Liver (tissue), 3 donors: ENCODE results near the gene ATF1.

Experiments
- ATF3 ChIP-seq: IDR thresholded peaks from 2 replicates; pipeline ENCODE4 v1.6.1; 2016; ENCODE audit warnings: antibody characterized with exemption
- CTCF ChIP-seq: fragments of 150-350 bp; IDR thresholded peaks from 2 replicates; pipeline ENCODE4 v1.5.1; 2017; ENCODE audit warnings: improper control_type of control experiment, low read depth, low read length; ENCODE audit not compliant: missing input control
- EGR1 ChIP-seq, 2 donors: IDR thresholded peaks; 2 replicates each; pipeline ENCODE4 v1.6.1; 2016 to 2018; ENCODE audit warnings: antibody characterized with exemption in 2 of 2, low read depth in 2 of 2
- FOXA1 ChIP-seq: IDR thresholded peaks from 2 replicates; pipeline ENCODE4 v1.6.1; 2016; ENCODE audit warnings: antibody characterized with exemption
- HNF4A ChIP-seq, 2 donors: conservative IDR thresholded peaks; 2 replicates each; pipeline ENCODE4 v1.6.1; 2016; ENCODE audit warnings: antibody characterized with exemption in 2 of 2, mild to moderate bottlenecking in 2 of 2
- JUND ChIP-seq, 2 donors: IDR thresholded peaks; 2 replicates each; pipeline ENCODE4 v1.6.1; 2016; ENCODE audit warnings: antibody characterized with exemption in 2 of 2
- MAX ChIP-seq: IDR thresholded peaks from 2 replicates; pipeline ENCODE4 v1.6.1; 2016; ENCODE audit warnings: antibody characterized with exemption
- RAD21 ChIP-seq, 2 donors: IDR thresholded peaks; 2 replicates each; pipeline ENCODE4 v1.6.1; 2016; ENCODE audit warnings: antibody characterized with exemption in 2 of 2, mild to moderate bottlenecking in 2 of 2
- REST ChIP-seq: IDR thresholded peaks from 2 replicates; pipeline ENCODE4 v1.6.1; 2016; ENCODE audit warnings: antibody characterized with exemption, mild to moderate bottlenecking
- RXRA ChIP-seq, 2 donors: IDR thresholded peaks; 2 replicates each; pipeline ENCODE4 v1.6.1; 2017 to 2018; ENCODE audit warnings: antibody characterized with exemption in 2 of 2, mild to moderate bottlenecking in 1 of 2
- SP1 ChIP-seq: IDR thresholded peaks from 2 replicates; pipeline ENCODE4 v1.6.1; 2018; ENCODE audit warnings: antibody characterized with exemption, mild to moderate bottlenecking
- TAF1 ChIP-seq: conservative IDR thresholded peaks from 2 replicates; pipeline ENCODE4 v1.6.1; 2016; ENCODE audit warnings: antibody characterized with exemption, mild to moderate bottlenecking
- YY1 ChIP-seq: IDR thresholded peaks from 2 replicates; pipeline ENCODE4 v1.6.1; 2016; ENCODE audit warnings: antibody characterized with exemption, mild to moderate bottlenecking
- donor health status: healthy.
- donor health status: healthy.

GRCh38 chr12:50785406-50786001 is 21.6 kb downstream of the ATF1 start:
- TF ChIP-seq CTCF (no peak), MAX (no peak), JUND (IDR thresholded peaks at IDR 0.05) (no peak), ATF3 (no peak), RAD21 (IDR thresholded peaks at IDR 0.05) (no peak), YY1 (no peak), RXRA (IDR thresholded peaks at IDR 0.05) (no peak), FOXA1 (no peak), REST (no peak), TAF1 (no peak), SP1 (no peak), HNF4A (conservative IDR thresholded peaks at IDR 0.05) (no peak), EGR1 (IDR thresholded peaks at IDR 0.05; ENCODE audit: low read depth in 2 of 2) (no peak)
